DOHH2 (cell line): Measurements from ENCODE around the gene TPX2.

Experiments used
- CTCF ChIP-seq: fragments of 200-600 bp; sonication (generic); IDR thresholded peaks from one replicate; pipeline ENCODE4 v1.5.1; 2014; ENCODE audit warnings: antibody characterized with exemption, mild to moderate bottlenecking, low read depth, low read length; ENCODE audit not compliant: poor library complexity, severe bottlenecking
- EZH2phosphoT487 ChIP-seq: fragments of 200-600 bp; sonication (generic); IDR thresholded peaks from 2 replicates; pipeline ENCODE4 v1.6.1; 2017; ENCODE audit warnings: borderline replicate concordance, mild to moderate bottlenecking, antibody characterized with exemption, low read length, moderate library complexity, mixed read lengths

- TF ChIP-seq CTCF: no peak
- no peak for TF ChIP-seq EZH2phosphoT487
These were observed 23.3 kb upstream of the TPX2 start for GRCh38 chr20:31715766-31716165.
